Sigmoid colon (tissue), 4 donors: Measurements from ENCODE around the gene ACBD6.

ENCODE experiments used
- POLR2A ChIP-seq, 2 donors: fragments of 450-650 bp; IDR thresholded peaks; one replicate each; pipeline ENCODE4 v1.6.1; 2016; ENCODE audit warnings: antibody characterized with exemption in 2 of 2, mild to moderate bottlenecking in 2 of 2, moderate library complexity in 2 of 2
- POLR2AphosphoS5 ChIP-seq, 4 donors: sonication (generic); formaldehyde crosslinking; IDR thresholded peaks; one replicate each; pipeline ENCODE4 v1.6.1; 2017; ENCODE audit warnings: antibody characterized with exemption in 4 of 4
- TF ChIP-seq, protein P1 (sequence below), 4 experiments: fragments of 450-650 bp in 3 of 4; fragments of 200-600 bp in 1 of 4; IDR thresholded peaks; one replicate each; pipeline ENCODE4 v1.5.1; 2016 to 2019; ENCODE audit warnings: antibody characterized with exemption in 4 of 4, mild to moderate bottlenecking in 3 of 4, moderate library complexity in 2 of 4

DNA sequence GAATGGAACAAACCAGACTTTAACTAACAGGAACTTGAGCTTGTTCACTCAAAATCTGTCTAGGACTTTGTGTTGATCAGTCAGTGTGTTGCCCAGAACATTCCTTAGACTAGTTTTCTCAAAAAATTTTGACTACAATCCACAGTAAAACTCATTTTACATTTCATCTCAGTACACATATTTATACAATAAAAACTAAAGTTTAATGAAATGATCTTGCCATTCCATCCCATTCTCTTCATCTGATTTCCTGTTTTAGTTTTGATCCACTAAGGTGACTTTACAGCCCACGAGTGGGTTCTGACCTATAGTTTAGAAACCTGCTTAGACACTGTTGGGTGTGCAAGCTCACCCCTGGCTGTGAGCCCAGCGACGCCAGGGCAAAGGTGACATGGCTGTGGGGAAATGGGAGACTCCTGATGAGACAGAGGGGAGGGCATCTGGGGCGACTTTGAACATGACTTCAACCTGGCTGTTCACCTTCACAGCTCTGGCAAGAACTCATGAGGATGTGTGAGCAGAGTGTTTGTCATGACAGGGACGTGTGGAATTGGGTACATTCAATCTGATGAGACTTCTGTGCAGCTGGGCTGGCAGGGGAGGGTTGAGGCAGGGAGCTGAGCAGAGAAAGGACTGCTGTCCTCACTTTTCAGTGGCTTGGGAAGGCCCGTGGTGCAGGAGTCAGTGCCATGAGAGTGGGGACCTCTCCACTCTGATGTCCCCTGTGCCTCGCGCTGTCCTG lies 231.7 kb downstream of the ACBD6 start:
- TF ChIP-seq POLR2A (IDR thresholded peaks at IDR 0.05) (no peak), POLR2AphosphoS5 (IDR thresholded peaks at IDR 0.05) (no peak)
- TF ChIP-seq, protein P1, sequence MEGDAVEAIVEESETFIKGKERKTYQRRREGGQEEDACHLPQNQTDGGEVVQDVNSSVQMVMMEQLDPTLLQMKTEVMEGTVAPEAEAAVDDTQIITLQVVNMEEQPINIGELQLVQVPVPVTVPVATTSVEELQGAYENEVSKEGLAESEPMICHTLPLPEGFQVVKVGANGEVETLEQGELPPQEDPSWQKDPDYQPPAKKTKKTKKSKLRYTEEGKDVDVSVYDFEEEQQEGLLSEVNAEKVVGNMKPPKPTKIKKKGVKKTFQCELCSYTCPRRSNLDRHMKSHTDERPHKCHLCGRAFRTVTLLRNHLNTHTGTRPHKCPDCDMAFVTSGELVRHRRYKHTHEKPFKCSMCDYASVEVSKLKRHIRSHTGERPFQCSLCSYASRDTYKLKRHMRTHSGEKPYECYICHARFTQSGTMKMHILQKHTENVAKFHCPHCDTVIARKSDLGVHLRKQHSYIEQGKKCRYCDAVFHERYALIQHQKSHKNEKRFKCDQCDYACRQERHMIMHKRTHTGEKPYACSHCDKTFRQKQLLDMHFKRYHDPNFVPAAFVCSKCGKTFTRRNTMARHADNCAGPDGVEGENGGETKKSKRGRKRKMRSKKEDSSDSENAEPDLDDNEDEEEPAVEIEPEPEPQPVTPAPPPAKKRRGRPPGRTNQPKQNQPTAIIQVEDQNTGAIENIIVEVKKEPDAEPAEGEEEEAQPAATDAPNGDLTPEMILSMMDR (IDR thresholded peaks at IDR 0.05), result no peak
